MM.1S (cell line): ENCODE measurements around the gene KCNIP4.

Experiments
- DNase-seq: peaks from one replicate; pipeline ENCODE4 v3.0.0-alpha.2; 2015
- H2AFZ ChIP-seq: fragments of 300-600 bp; sonication (generic); 2 replicates; pipeline ENCODE4 v1.6.0; 2016; ENCODE audit warnings: antibody characterized with exemption, low read length
- H3F3A ChIP-seq: fragments of 300-600 bp; sonication (generic); 2 replicates; pipeline ENCODE4 v1.6.1; 2016; ENCODE audit warnings: mild to moderate bottlenecking, antibody characterized with exemption, low read length, moderate library complexity, mixed read lengths; ENCODE audit not compliant: insufficient read depth
- H3K27ac ChIP-seq: fragments of 300-600 bp; sonication (generic); 2 replicates; pipeline ENCODE4 v1.5.1; 2016; ENCODE audit warnings: mild to moderate bottlenecking, low read length
- H3K27me3 ChIP-seq: fragments of 300-600 bp; sonication (generic); replicated peaks from 2 replicates; pipeline ENCODE4 v1.6.0; 2016; ENCODE audit warnings: low read length; ENCODE audit not compliant: insufficient read depth
- H3K36me3 ChIP-seq: fragments of 300-600 bp; sonication (generic); replicated peaks from 2 replicates; pipeline ENCODE4 v1.6.1; 2016; ENCODE audit warnings: mild to moderate bottlenecking, low read length, mixed read lengths; ENCODE audit not compliant: insufficient read depth
- H3K4me1 ChIP-seq: fragments of 300-600 bp; sonication (generic); 2 replicates; pipeline ENCODE4 v1.6.1; 2016; ENCODE audit warnings: low read length, mixed read lengths
- H3K4me2 ChIP-seq: fragments of 300-600 bp; sonication (generic); 2 replicates; pipeline ENCODE4 v1.6.0; 2016; ENCODE audit warnings: low read depth, low read length
- H3K4me3 ChIP-seq: fragments of 300-600 bp; sonication (generic); 2 replicates; pipeline ENCODE4 v1.5.1; 2016; ENCODE audit warnings: low read length, mixed read lengths
- H3K79me2 ChIP-seq: fragments of 300-600 bp; sonication (generic); 2 replicates; pipeline ENCODE4 v1.6.1; 2016; ENCODE audit warnings: mixed run types, low read length, mixed read lengths
- H3K9ac ChIP-seq: fragments of 300-600 bp; sonication (generic); 2 replicates; pipeline ENCODE4 v1.6.1; 2016; ENCODE audit warnings: low read length, mixed read lengths
- H3K9me2 ChIP-seq: fragments of 300-600 bp; sonication (generic); replicated peaks from 2 replicates; pipeline ENCODE4 v1.6.1; 2016; ENCODE audit warnings: mild to moderate bottlenecking, low read length, mixed read lengths; ENCODE audit not compliant: insufficient read depth
- H3K9me3 ChIP-seq: fragments of 300-600 bp; sonication (generic); replicated peaks from 2 replicates; pipeline ENCODE4 v1.6.1; 2016; ENCODE audit warnings: mild to moderate bottlenecking, low read length, mixed read lengths; ENCODE audit not compliant: insufficient read depth
- H4K20me1 ChIP-seq: fragments of 300-600 bp; sonication (generic); 2 replicates; pipeline ENCODE4 v1.6.1; 2016; ENCODE audit warnings: mild to moderate bottlenecking, low read length, moderate library complexity, mixed read lengths; ENCODE audit not compliant: insufficient read depth
- CTCF ChIP-seq: fragments of 300-600 bp; sonication (generic); IDR thresholded peaks from 2 replicates; pipeline ENCODE4 v1.5.1; 2016; ENCODE audit warnings: antibody characterized with exemption, low read length, mixed read lengths
- EZH2 ChIP-seq: fragments of 300-600 bp; sonication (generic); optimal IDR thresholded peaks from 2 replicates; pipeline ENCODE3; 2017; ENCODE audit warnings: low read depth, mild to moderate bottlenecking, antibody characterized with exemption, low read length, mixed read lengths
- EZH2phosphoT487 ChIP-seq: fragments of 300-600 bp; sonication (generic); IDR thresholded peaks from 2 replicates; pipeline ENCODE4 v1.6.1; 2018; ENCODE audit warnings: antibody characterized with exemption, low read length

Gene KCNIP4

GRCh38 chr4:21792736-21793135, 155.8 kb downstream of the KCNIP4 start:
- DNase-seq, result no peak
- H3K9me3 ChIP-seq, result no peaks in the 10 kb centered on the region
- H3K4me2 ChIP-seq, result no peak overlapping the region
- H3K4me3 ChIP-seq, result no peak overlapping the region
- H2AFZ ChIP-seq, result no peak overlapping the region
- no peaks in the 10 kb centered on the region for H3K79me2 ChIP-seq
- no peaks in the 10 kb centered on the region for H3F3A ChIP-seq
- H3K36me3 ChIP-seq, result no peaks in the 10 kb centered on the region
- TF ChIP-seq EZH2phosphoT487 (no peak), EZH2 (no peak), CTCF (no peak)
- H3K9me2 ChIP-seq, result no peaks in the 10 kb centered on the region
- no peak overlapping the region for H3K27ac ChIP-seq
- no peaks in the 10 kb centered on the region for H3K27me3 ChIP-seq
- H4K20me1 ChIP-seq, result no peaks in the 10 kb centered on the region
- H3K4me1 ChIP-seq, result no peaks in the 10 kb centered on the region
- H3K9ac ChIP-seq, result no peak overlapping the region

GRCh38 chr4:21790438-21791029, 158.0 kb downstream of the KCNIP4 start:
- Histone ChIP-seq H2AFZ (no peak overlapping the region), H3K4me2 (no peak overlapping the region), H3K36me3 (no peaks in the 10 kb centered on the region), H3K4me1 (no peaks in the 10 kb centered on the region), H3K79me2 (no peaks in the 10 kb centered on the region), H3K4me3 (no peak overlapping the region), H3K27me3 (no peaks in the 10 kb centered on the region), H3K9ac (no peak overlapping the region), H3F3A (no peaks in the 10 kb centered on the region), H4K20me1 (no peaks in the 10 kb centered on the region), H3K9me2 (no peaks in the 10 kb centered on the region), H3K27ac (no peak overlapping the region), H3K9me3 (no peaks in the 10 kb centered on the region)
- peak; percentile 39 for DNase-seq
- no peak for TF ChIP-seq EZH2phosphoT487
- TF ChIP-seq EZH2, result no peak
- peak; percentile 48 for TF ChIP-seq CTCF

- no peak for TF ChIP-seq CTCF
- no peak for TF ChIP-seq EZH2
- no peak for TF ChIP-seq EZH2phosphoT487
- H3K9me2 ChIP-seq, result no peaks in the 10 kb centered on the region
- DNase-seq, result no peak
- H3K9ac ChIP-seq, result no peak overlapping the region
- H3K4me3 ChIP-seq, result no peak overlapping the region
- H3K4me2 ChIP-seq, result no peak overlapping the region
- no peaks in the 10 kb centered on the region for H3K36me3 ChIP-seq
- no peaks in the 10 kb centered on the region for H3K79me2 ChIP-seq
- H3K27ac ChIP-seq, result no peak overlapping the region
- no peaks in the 10 kb centered on the region for H3F3A ChIP-seq
- no peaks in the 10 kb centered on the region for H3K4me1 ChIP-seq
- no peaks in the 10 kb centered on the region for H4K20me1 ChIP-seq
- H2AFZ ChIP-seq, result no peak overlapping the region
- no peaks in the 10 kb centered on the region for H3K27me3 ChIP-seq
- no peaks in the 10 kb centered on the region for H3K9me3 ChIP-seq
Measured at GRCh38 chr4:21780148-21780547, 168.4 kb downstream of the KCNIP4 start.
